Measurements from ENCODE around the gene SKA3. TPM values are rescaled to one million over a fixed set of nuclear protein-coding genes. Genes with fewer than 3 reads are reported as not detected.
"Not testable (repeated sequence)": the region's sequence is repeated elsewhere in the genome, so short reads cannot be mapped to it uniquely, and the experiment has no call there.

Gene SKA3
- total and polyA plus RNA-seq, 9 donors: 0.12 to 1.6 (median 0.43) TPM

- no peaks in the 10 kb centered on the region for H3K36me3 ChIP-seq
- intact Hi-C loops (cut with DNase I): no loop called here
- H3K4me1 ChIP-seq (ENCODE audit: insufficient read depth): no peaks in the 10 kb centered on the region
- H3K4me3 ChIP-seq: no peak overlapping the region
- H3K27me3 ChIP-seq: no peaks in the 10 kb centered on the region
- H3K27ac ChIP-seq: no peak overlapping the region
- no peaks in the 10 kb centered on the region for H3K9me3 ChIP-seq
- DNase-seq: no peak
- TF ChIP-seq EP300 (IDR thresholded peaks at IDR 0.05): no peak
- TF ChIP-seq POLR2A (IDR thresholded peaks at IDR 0.05): no peak
- TF ChIP-seq CTCF (IDR thresholded peaks at IDR 0.05): no peak
- 52 to 63% (median 54%) methylated on average over 7 of the region's 7 CpGs for WGBS, 3 donors
These were observed 42.1 kb upstream of the SKA3 start for GRCh38 chr13:21218351-21219035.

- DNase-seq: no peak
- no peak overlapping the region for H3K4me3 ChIP-seq
- TF ChIP-seq CTCF (IDR thresholded peaks at IDR 0.05): no peak
- no peak for TF ChIP-seq POLR2A (IDR thresholded peaks at IDR 0.05)
- TF ChIP-seq EP300 (IDR thresholded peaks at IDR 0.05): no peak
- no peaks in the 10 kb centered on the region for H3K36me3 ChIP-seq
- H3K9me3 ChIP-seq: no peaks in the 10 kb centered on the region
- intact Hi-C loops (cut with DNase I): no loop called here
- no peaks in the 10 kb centered on the region for H3K4me1 ChIP-seq (ENCODE audit: insufficient read depth)
- WGBS, 3 donors: 7 to 23% (median 8%) methylated on average over 13 of the region's 13 CpGs
- H3K27me3 ChIP-seq: no peaks in the 10 kb centered on the region
- no peak overlapping the region for H3K27ac ChIP-seq
These were observed 40.0 kb upstream of the SKA3 start for GRCh38 chr13:21216332-21216731.

GRCh38 chr13:21215419-21215818 is 39.1 kb upstream of the SKA3 start:
- intact Hi-C loops (cut with DNase I): not testable (repeated sequence)

DNA sequence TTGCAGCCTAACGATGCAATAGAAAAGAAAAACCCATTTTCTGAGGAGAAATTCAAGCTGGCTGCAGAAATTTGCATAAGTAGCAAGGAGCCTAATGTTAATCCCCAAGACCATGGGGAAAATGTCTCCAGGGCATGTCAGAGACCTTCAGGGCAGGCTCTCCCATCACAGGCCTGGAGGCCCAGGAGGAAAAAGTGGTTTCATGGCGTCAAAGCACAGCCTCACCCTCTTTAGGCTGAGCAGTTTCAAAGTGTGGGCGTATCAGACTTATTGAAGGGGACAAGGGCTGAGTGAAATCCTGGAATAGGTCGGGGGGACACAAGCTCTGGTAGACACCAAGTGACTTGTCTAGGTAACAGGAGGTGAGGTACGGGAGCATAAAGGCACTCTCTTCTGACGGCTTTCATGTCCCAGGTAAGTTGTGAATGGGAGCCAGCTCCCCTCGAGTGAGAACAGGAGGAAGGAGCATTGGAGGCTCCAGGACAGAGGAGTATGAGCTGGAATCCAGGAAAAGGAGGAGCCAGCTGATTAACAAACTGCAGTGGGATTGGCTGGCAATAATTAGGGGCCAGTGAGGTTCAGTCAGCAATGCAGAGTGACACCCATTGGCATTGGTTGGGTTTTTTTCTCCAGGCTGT is 35.9 kb upstream of the SKA3 start:
- no peaks in the 10 kb centered on the region for H3K36me3 ChIP-seq
- H3K27ac ChIP-seq: no peak overlapping the region
- 80 to 84% (median 83%) methylated on average over 7 of the region's 7 CpGs for WGBS, 3 donors
- H3K4me1 ChIP-seq (ENCODE audit: insufficient read depth): no peaks in the 10 kb centered on the region
- no peaks in the 10 kb centered on the region for H3K9me3 ChIP-seq
- H3K27me3 ChIP-seq: no peaks in the 10 kb centered on the region
- no peak overlapping the region for H3K4me3 ChIP-seq
- DNase-seq: no peak
- TF ChIP-seq CTCF (IDR thresholded peaks at IDR 0.05): no peak
- TF ChIP-seq EP300 (IDR thresholded peaks at IDR 0.05): no peak
- intact Hi-C loops (cut with DNase I): no loop called here

More at GRCh38 chr13:21215419-21215818, 39.1 kb upstream of the SKA3 start:
- H3K4me1 ChIP-seq (ENCODE audit: insufficient read depth); H3K4me3 ChIP-seq; H3K27ac ChIP-seq; H3K27me3 ChIP-seq; DNase-seq; H3K36me3 ChIP-seq; H3K9me3 ChIP-seq: not testable (repeated sequence)
- WGBS, 3 donors: 78 to 88% (median 84%) methylated on average over 6 of the region's 6 CpGs

DNA sequence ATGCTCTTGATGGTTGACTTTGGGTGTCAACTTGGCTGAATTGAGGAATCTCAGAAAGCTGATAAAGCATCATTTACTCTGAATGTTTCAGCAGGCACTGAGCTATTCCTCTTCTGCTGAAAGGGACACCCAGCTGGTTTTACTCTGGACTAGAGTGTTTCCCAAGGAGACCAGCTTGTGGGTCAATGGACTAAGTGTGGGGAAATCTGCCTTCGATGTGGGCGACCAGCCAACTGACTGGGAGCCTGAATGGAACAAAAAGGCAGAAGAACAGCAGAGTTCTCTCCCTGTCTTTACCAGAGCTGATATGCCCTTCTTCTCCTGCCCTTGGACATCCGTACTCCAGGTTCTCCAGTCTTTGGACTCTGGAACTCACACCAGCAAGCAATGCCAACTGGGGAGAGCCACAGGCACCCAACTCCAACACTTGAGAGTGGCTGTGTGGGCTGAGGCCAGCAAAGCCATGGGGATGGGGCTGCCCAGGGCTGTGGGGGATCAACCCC is 32.4 kb upstream of the SKA3 start:
- H3K9me3 ChIP-seq: no peaks in the 10 kb centered on the region
- no peak for TF ChIP-seq CTCF (IDR thresholded peaks at IDR 0.05)
- TF ChIP-seq EP300 (IDR thresholded peaks at IDR 0.05): no peak
- no peak for TF ChIP-seq POLR2A (IDR thresholded peaks at IDR 0.05)
- whole genome bisulfite sequencing, 3 donors: 79 to 84% (median 80%) methylated on average over 3 of the region's 3 CpGs
- intact Hi-C loops (cut with DNase I): no loop called here
- H3K27me3 ChIP-seq: no peaks in the 10 kb centered on the region
- no peak overlapping the region for H3K27ac ChIP-seq
- H3K36me3 ChIP-seq: no peaks in the 10 kb centered on the region
- no peak overlapping the region for H3K4me3 ChIP-seq
- DNase-seq: no peak
- no peaks in the 10 kb centered on the region for H3K4me1 ChIP-seq (ENCODE audit: insufficient read depth)

All from ovary (tissue), 9 donors.